ENCODE data around the gene LRRC28.
"Not testable (repeated sequence)": the region's sequence is repeated elsewhere in the genome, so short reads cannot be mapped to it uniquely, and the experiment has no call there.

The LRRC28 gene

GRCh38 chr15:99390667-99391066 lies 139.4 kb downstream of the LRRC28 start:
- H3K4me3 ChIP-seq (replicated peaks; ENCODE audit: low read depth, low read length), result no peak overlapping the region
- no peaks in the 10 kb centered on the region for H3K36me3 ChIP-seq (ENCODE audit: control insufficient read depth, insufficient read depth, low read length)
- no peak for DNase-seq (ENCODE audit: extremely low read depth, insufficient read length)
- TF ChIP-seq CTCF (IDR thresholded peaks at IDR 0.05; ENCODE audit: insufficient read depth, low read length, poor library complexity, severe bottlenecking), result no peak
- no peaks in the 10 kb centered on the region for H3K27me3 ChIP-seq (replicated peaks; ENCODE audit: control insufficient read depth, insufficient read depth, low read length)

- Histone ChIP-seq H3K4me3 (replicated peaks; ENCODE audit: low read depth, low read length) (no peak overlapping the region), H3K27me3 (replicated peaks; ENCODE audit: control insufficient read depth, insufficient read depth, low read length) (no peaks in the 10 kb centered on the region), H3K36me3 (ENCODE audit: control insufficient read depth, insufficient read depth, low read length) (no peaks in the 10 kb centered on the region)
- no peak for TF ChIP-seq CTCF (IDR thresholded peaks at IDR 0.05; ENCODE audit: insufficient read depth, low read length, poor library complexity, severe bottlenecking)
- no peak for DNase-seq (ENCODE audit: extremely low read depth, insufficient read length)
These were observed 142.4 kb downstream of the LRRC28 start for GRCh38 chr15:99393641-99394040.

DNA sequence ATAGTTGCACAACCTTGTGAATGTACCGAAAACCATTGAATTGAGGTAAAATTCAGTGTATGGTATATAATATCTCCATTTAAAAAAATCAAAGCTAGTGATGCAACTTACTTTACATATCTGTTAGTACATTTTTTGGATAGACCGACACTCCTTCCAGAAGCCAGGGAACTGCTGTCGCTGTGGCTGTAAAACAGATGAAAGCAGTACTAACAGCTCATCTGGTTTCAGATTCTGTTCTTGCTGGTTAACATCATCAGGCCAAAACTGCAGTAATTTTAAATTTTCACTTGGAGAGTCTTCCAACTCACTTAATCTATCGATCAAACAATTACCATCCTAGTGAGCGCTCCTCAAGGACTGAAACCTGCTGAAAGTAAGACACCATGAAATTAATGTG lies 145.1 kb downstream of the LRRC28 start:
- no peak for DNase-seq (ENCODE audit: extremely low read depth, insufficient read length)
- H3K27me3 ChIP-seq (replicated peaks; ENCODE audit: control insufficient read depth, insufficient read depth, low read length), result no peaks in the 10 kb centered on the region
- no peak for TF ChIP-seq CTCF (IDR thresholded peaks at IDR 0.05; ENCODE audit: insufficient read depth, low read length, poor library complexity, severe bottlenecking)
- H3K4me3 ChIP-seq (replicated peaks; ENCODE audit: low read depth, low read length), result no peak overlapping the region
- H3K36me3 ChIP-seq (ENCODE audit: control insufficient read depth, insufficient read depth, low read length), result no peaks in the 10 kb centered on the region

DNA sequence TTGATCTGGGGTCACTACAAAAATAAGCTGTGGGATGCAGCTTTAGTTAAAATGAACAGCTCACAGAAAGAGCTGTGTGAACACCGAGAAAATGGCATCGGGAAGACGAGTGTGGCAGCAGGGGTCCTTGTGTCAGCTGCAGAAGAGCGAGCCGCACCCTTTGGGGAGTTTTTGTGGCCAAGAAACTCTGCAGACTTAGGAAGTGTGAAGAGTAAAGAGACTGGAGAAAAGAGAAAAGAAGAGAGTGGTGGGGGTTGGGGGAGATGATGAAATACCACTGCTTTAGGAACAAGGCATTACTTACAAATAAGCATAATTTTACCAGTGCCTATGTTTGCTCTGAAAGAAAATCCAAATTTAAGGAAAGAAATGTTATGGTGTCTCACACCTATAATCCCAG lies 147.8 kb downstream of the LRRC28 start:
- no peak for DNase-seq (ENCODE audit: extremely low read depth, insufficient read length)
- no peaks in the 10 kb centered on the region for H3K36me3 ChIP-seq (ENCODE audit: control insufficient read depth, insufficient read depth, low read length)
- TF ChIP-seq CTCF (IDR thresholded peaks at IDR 0.05; ENCODE audit: insufficient read depth, low read length, poor library complexity, severe bottlenecking), result no peak
- no peak overlapping the region for H3K4me3 ChIP-seq (replicated peaks; ENCODE audit: low read depth, low read length)
- no peaks in the 10 kb centered on the region for H3K27me3 ChIP-seq (replicated peaks; ENCODE audit: control insufficient read depth, insufficient read depth, low read length)

DNA sequence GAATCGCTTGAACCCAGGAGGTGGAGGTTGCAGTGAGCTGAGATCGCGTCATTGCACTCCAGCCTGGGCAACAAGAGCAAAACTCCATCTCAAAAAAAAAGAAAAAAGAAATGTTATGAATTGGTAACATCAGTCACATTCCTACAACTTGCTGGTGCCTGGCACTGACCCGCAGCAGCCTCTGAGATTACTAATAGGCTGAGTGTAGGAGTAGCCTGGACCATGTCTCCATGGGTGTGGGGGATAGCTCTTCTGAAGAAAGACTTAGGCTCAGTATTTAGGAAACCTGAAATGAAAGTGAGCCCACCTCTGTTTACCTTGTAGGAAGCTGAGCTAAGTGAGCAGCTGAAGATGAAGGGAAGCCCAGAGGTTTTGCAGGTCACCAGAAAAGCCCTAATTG lies 148.3 kb downstream of the LRRC28 start:
- Histone ChIP-seq H3K36me3 (ENCODE audit: control insufficient read depth, insufficient read depth, low read length) (no peaks in the 10 kb centered on the region), H3K27me3 (replicated peaks; ENCODE audit: control insufficient read depth, insufficient read depth, low read length) (no peaks in the 10 kb centered on the region), H3K4me3 (replicated peaks; ENCODE audit: low read depth, low read length) (no peak overlapping the region)
- DNase-seq (ENCODE audit: extremely low read depth, insufficient read length), result no peak
- TF ChIP-seq CTCF (IDR thresholded peaks at IDR 0.05; ENCODE audit: insufficient read depth, low read length, poor library complexity, severe bottlenecking), result no peak

DNA sequence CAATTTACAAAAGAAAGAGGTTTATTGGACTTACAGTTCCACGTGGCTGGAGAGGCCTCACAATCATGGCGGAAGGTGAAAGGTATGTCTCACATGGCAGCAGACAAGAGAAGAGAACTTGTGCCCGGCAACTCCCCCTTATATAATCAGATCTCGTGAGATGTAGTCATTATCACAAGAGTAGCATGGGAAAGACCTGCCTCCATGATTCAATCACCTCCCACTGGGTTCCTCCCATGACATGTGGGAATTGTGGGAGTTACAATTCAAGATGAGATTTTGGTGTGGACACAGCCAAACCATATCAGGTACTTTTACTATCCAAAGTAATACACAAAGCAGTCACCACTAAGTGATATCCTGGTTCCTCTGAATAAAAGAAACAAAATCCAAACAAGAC lies 149.9 kb downstream of the LRRC28 start:
- not testable (repeated sequence) for H3K4me3 ChIP-seq (replicated peaks; ENCODE audit: low read depth, low read length); H3K27me3 ChIP-seq (replicated peaks; ENCODE audit: control insufficient read depth, insufficient read depth, low read length); DNase-seq (ENCODE audit: extremely low read depth, insufficient read length); H3K36me3 ChIP-seq (ENCODE audit: control insufficient read depth, insufficient read depth, low read length)

Data from GM06990 (cell line).